Astrocyte (in vitro differentiated cells and primary cell): Measurements from ENCODE around the gene ARRDC4. TPM values are rescaled to one million over a fixed set of nuclear protein-coding genes. Genes with fewer than 3 reads are reported as not detected.
A peak's percentile ranks its signal among the peaks of the same experiment; 100 is the strongest.

Source experiments
- DNase-seq: peaks from one replicate; pipeline ENCODE4 v3.0.0-alpha.2; 2010; ENCODE audit warnings: low read depth
- FAIRE-seq: peaks from 2 replicates; lab custom pipeline; 2011; peaks lifted over from hg19 to GRCh38; lab: Jason Lieb, UNC
- H2AFZ ChIP-seq: 2 replicates; pipeline ENCODE4 v1.6.0; 2012; ENCODE audit warnings: low read depth, low read length, inconsistent platforms
- H3K27ac ChIP-seq: 2 replicates; pipeline ENCODE4 v1.5.1; 2011; ENCODE audit warnings: low read depth, low read length, inconsistent platforms
- H3K27me3 ChIP-seq: 2 replicates; pipeline ENCODE4 v1.6.0; 2011; ENCODE audit warnings: low read length, inconsistent platforms; ENCODE audit not compliant: insufficient read depth
- H3K36me3 ChIP-seq: 2 replicates; pipeline ENCODE4 v1.5.1; 2011; ENCODE audit warnings: low read length, inconsistent platforms; ENCODE audit not compliant: insufficient read depth
- H3K4me1 ChIP-seq: 2 replicates; pipeline ENCODE4 v1.5.1; 2011; ENCODE audit warnings: low read length, inconsistent platforms; ENCODE audit not compliant: insufficient read depth
- H3K4me2 ChIP-seq: 2 replicates; pipeline ENCODE4 v1.6.0; 2012; ENCODE audit warnings: low read length, inconsistent platforms
- H3K4me3 ChIP-seq: 2 replicates; pipeline ENCODE4 v1.5.1; 2011; ENCODE audit warnings: low read depth, mild to moderate bottlenecking, low read length, inconsistent platforms; ENCODE audit not compliant: insufficient read depth
- H3K79me2 ChIP-seq: 2 replicates; pipeline ENCODE4 v1.6.0; 2012; ENCODE audit warnings: mild to moderate bottlenecking, low read length, inconsistent platforms; ENCODE audit not compliant: insufficient read depth
- H3K9ac ChIP-seq: 2 replicates; pipeline ENCODE4 v1.6.0; 2012; ENCODE audit warnings: mild to moderate bottlenecking, low read length, inconsistent platforms
- H3K9me3 ChIP-seq: 2 replicates; pipeline ENCODE4 v1.5.1; 2012; ENCODE audit warnings: low read depth, mild to moderate bottlenecking, low read length, inconsistent platforms; ENCODE audit not compliant: insufficient read depth
- H4K20me1 ChIP-seq: 2 replicates; pipeline ENCODE4 v1.6.0; 2012; ENCODE audit warnings: low read length, inconsistent platforms; ENCODE audit not compliant: insufficient read depth
- H3K27ac Mint-ChIP-seq: one replicate; pipeline ENCODE4 v1.8.0; 2021; ENCODE audit warnings: mild to moderate bottlenecking, mixed read lengths; ENCODE audit not compliant: unreplicated experiment
- H3K27me3 Mint-ChIP-seq: one replicate; pipeline ENCODE4 v1.8.0; 2021; ENCODE audit warnings: low read depth, mixed read lengths; ENCODE audit not compliant: unreplicated experiment
- H3K36me3 Mint-ChIP-seq: one replicate; pipeline ENCODE4 v1.8.0; 2021; ENCODE audit warnings: low read depth, mixed read lengths; ENCODE audit not compliant: unreplicated experiment
- H3K4me1 Mint-ChIP-seq: one replicate; pipeline ENCODE4 v1.8.0; 2021; ENCODE audit warnings: low read depth, mixed read lengths; ENCODE audit not compliant: unreplicated experiment
- H3K4me3 Mint-ChIP-seq: one replicate; pipeline ENCODE4 v1.8.0; 2021; ENCODE audit warnings: mild to moderate bottlenecking, moderate library complexity, mixed read lengths; ENCODE audit not compliant: unreplicated experiment
- H3K9me3 Mint-ChIP-seq: one replicate; pipeline ENCODE4 v1.8.0; 2021; ENCODE audit warnings: mild to moderate bottlenecking, mixed read lengths; ENCODE audit not compliant: unreplicated experiment
- CTCF ChIP-seq: IDR thresholded peaks from 2 replicates; pipeline ENCODE4 v1.5.1; 2011; ENCODE audit warnings: low read depth, mild to moderate bottlenecking, inconsistent platforms, low read length, moderate library complexity; ENCODE audit not compliant: insufficient read depth
- EZH2 ChIP-seq: IDR thresholded peaks from 2 replicates; pipeline ENCODE4 v1.6.1; 2012; ENCODE audit warnings: mild to moderate bottlenecking, low read length, inconsistent platforms; ENCODE audit not compliant: insufficient read depth
- total RNA-seq: library from RNA; stranded (reverse); gene quantifications from 2 replicates; pipeline ENCODE4 v1.2.1, GENCODE V29; 2021

Gene ARRDC4
- total RNA-seq, 1 donor from 2014 or later: 30.4 TPM

- Histone ChIP-seq H3K9me3 (no peaks in the 10 kb centered on the region), H3K79me2 (peaks cover 13% of the 10 kb centered on the region), H3K4me3 (no peak overlapping the region), H3K9ac (no peak overlapping the region), H4K20me1 (no peaks in the 10 kb centered on the region), H3K27me3 (no peaks in the 10 kb centered on the region), H3K4me2 (no peak overlapping the region), H2AFZ (no peak overlapping the region), H3K4me1 (peaks cover 12% of the 10 kb centered on the region), H3K27ac (no peak overlapping the region), H3K36me3 (peaks cover 6% of the 10 kb centered on the region)
- FAIRE-seq (no peak), DNase-seq (no peak)
- Mint-ChIP-seq H3K36me3 (peaks cover 19% of the 10 kb centered on the region), H3K27ac (no peak overlapping the region), H3K4me1 (peaks cover 4% of the 10 kb centered on the region), H3K4me3 (no peak overlapping the region), H3K9me3 (peaks cover under 1% of the 10 kb centered on the region), H3K27me3 (no peaks in the 10 kb centered on the region)
- TF ChIP-seq CTCF (no peak), EZH2 (no peak)
Observed at GRCh38 chr15:97966246-97966645, 5.7 kb downstream of the ARRDC4 start.

DNA sequence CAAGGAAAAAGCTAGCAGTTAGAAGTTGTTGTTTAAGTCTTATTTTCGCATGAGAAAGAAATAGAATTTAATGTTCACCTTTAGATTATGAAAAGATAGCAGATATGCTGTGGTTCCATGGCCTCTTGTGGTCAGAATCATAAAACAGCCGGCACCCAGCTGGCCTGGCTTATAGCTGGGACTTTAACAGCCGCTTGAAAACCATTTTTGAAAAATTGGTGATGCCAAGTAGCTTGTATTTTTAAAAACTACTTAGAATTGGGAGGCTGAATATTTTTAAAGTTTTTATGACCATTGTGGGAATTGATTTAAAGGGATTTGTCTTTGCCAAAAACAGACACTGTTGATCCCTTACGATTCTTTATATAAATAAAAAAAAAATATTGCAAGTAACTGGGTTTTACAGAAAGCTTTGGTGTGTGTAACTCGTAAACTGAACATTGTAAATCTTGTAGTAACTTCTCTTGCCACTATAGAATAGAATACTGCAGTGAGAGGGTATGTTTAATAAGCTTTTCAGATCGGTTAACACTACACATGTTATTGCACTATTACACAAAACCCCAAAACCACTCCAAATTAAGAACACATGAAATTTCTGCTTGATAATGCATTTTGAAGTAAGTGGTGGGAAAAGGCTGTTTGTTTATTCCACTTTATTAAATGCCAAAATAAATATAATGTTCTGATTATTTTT is 6.6 kb downstream of the ARRDC4 start:
- Mint-ChIP-seq H3K9me3 (peaks cover 1% of the 10 kb centered on the region), H3K27ac (no peak overlapping the region), H3K27me3 (no peaks in the 10 kb centered on the region), H3K36me3 (peaks cover 22% of the 10 kb centered on the region), H3K4me3 (no peak overlapping the region), H3K4me1 (peaks cover 3% of the 10 kb centered on the region)
- TF ChIP-seq CTCF (no peak), EZH2 (no peak)
- FAIRE-seq (no peak), DNase-seq (no peak)
- Histone ChIP-seq H2AFZ (no peak overlapping the region), H3K36me3 (peaks cover 9% of the 10 kb centered on the region), H3K27me3 (no peaks in the 10 kb centered on the region), H4K20me1 (no peaks in the 10 kb centered on the region), H3K79me2 (peaks cover 5% of the 10 kb centered on the region), H3K4me3 (no peak overlapping the region), H3K9ac (no peak overlapping the region), H3K4me1 (peaks cover 8% of the 10 kb centered on the region), H3K9me3 (no peaks in the 10 kb centered on the region), H3K27ac (no peak overlapping the region), H3K4me2 (no peak overlapping the region)

DNA sequence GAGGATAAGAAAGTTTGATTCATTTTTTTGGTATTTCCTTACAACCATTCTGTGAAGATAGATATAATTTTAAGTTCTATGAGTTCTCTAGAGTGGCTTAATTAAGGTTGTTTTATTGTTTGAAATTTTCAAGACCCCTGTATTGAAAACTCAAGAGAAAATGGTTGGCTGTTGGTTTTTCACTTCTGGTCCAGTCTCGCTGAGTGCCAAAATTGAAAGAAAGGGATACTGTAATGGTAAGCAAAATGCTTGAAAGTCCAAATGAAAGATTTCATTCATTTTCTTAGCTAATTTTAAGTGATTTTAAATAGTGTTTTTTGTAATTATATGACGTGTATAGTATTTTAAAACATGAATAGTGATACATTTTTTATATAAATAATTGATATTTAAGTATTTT is 7.4 kb downstream of the ARRDC4 start:
- Mint-ChIP-seq H3K9me3 (peaks cover 1% of the 10 kb centered on the region), H3K27me3 (no peaks in the 10 kb centered on the region), H3K27ac (no peak overlapping the region), H3K36me3 (peaks cover 24% of the 10 kb centered on the region), H3K4me3 (no peak overlapping the region), H3K4me1 (no peaks in the 10 kb centered on the region)
- Histone ChIP-seq H3K36me3 (peaks cover 9% of the 10 kb centered on the region), H3K4me2 (peak overlapping the region; percentile 12), H2AFZ (no peak overlapping the region), H3K4me1 (peaks cover 8% of the 10 kb centered on the region), H3K9me3 (no peaks in the 10 kb centered on the region), H3K4me3 (no peak overlapping the region), H3K27me3 (no peaks in the 10 kb centered on the region), H3K79me2 (peaks cover 1% of the 10 kb centered on the region), H3K9ac (no peak overlapping the region), H3K27ac (peak overlapping the region; percentile 11), H4K20me1 (no peaks in the 10 kb centered on the region)
- no peak for TF ChIP-seq CTCF
- no peak for TF ChIP-seq EZH2
- DNase-seq (no peak), FAIRE-seq (no peak)
